HEK293 (cell line): ENCODE measurements around the gene PAF1.

Experiments used
- BCL11A ChIP-seq: fragments of 450-650 bp; formaldehyde crosslinking; IDR thresholded peaks from 2 replicates; pipeline ENCODE4 v1.5.1; 2016; ENCODE audit warnings: low read depth, missing biosample characterization, missing genetic modification characterization
- BCL11B ChIP-seq: fragments of 450-650 bp; formaldehyde crosslinking; IDR thresholded peaks from 2 replicates; pipeline ENCODE4 v1.5.1; 2016; ENCODE audit warnings: low read depth, missing biosample characterization, missing genetic modification characterization
- GLIS2 ChIP-seq: fragments of 450-650 bp; formaldehyde crosslinking; IDR thresholded peaks from 2 replicates; pipeline ENCODE4 v1.5.1; 2016; ENCODE audit warnings: missing biosample characterization, missing genetic modification characterization
- HOXA7 ChIP-seq: sonication (generic); formaldehyde crosslinking; IDR thresholded peaks from 2 replicates; pipeline ENCODE4 v1.8.1; 2022; ENCODE audit warnings: missing genetic modification reagents, borderline replicate concordance
- MEIS1 ChIP-seq: sonication (generic); formaldehyde crosslinking; IDR thresholded peaks from 2 replicates; pipeline ENCODE4 v1.8.1; 2022; ENCODE audit warnings: missing genetic modification reagents, mild to moderate bottlenecking, borderline replicate concordance
- MYNN ChIP-seq: fragments of 450-650 bp; formaldehyde crosslinking; IDR thresholded peaks from 2 replicates; pipeline ENCODE4 v1.5.1; 2016; ENCODE audit warnings: missing biosample characterization, missing genetic modification characterization, borderline replicate concordance
- ZBTB48 ChIP-seq: fragments of 450-650 bp; formaldehyde crosslinking; IDR thresholded peaks from 2 replicates; pipeline ENCODE4 v1.5.1; 2016; ENCODE audit warnings: missing biosample characterization, missing genetic modification characterization
- ZIC2 ChIP-seq: fragments of 450-650 bp; formaldehyde crosslinking; IDR thresholded peaks from 2 replicates; pipeline ENCODE4 v1.5.1; 2016; ENCODE audit warnings: missing biosample characterization, missing genetic modification characterization
- ZNF174 ChIP-seq: fragments of 450-650 bp; formaldehyde crosslinking; IDR thresholded peaks from 2 replicates; pipeline ENCODE4 v1.5.0; 2017; ENCODE audit warnings: missing biosample characterization, mild to moderate bottlenecking, missing genetic modification characterization
- ZNF184 ChIP-seq: fragments of 450-650 bp; IDR thresholded peaks from 2 replicates; pipeline ENCODE4 v1.5.1; 2018; ENCODE audit warnings: missing biosample characterization, mild to moderate bottlenecking, missing genetic modification characterization
- ZNF24 ChIP-seq: fragments of 450-650 bp; formaldehyde crosslinking; IDR thresholded peaks from 2 replicates; pipeline ENCODE4 v1.5.1; 2016; ENCODE audit warnings: missing biosample characterization, missing genetic modification characterization
- ZNF274 ChIP-seq, 2 experiments: fragments of 200-500 bp in 1 of 2; fragments of 450-650 bp in 1 of 2; sonication (Bioruptor generic) in 1 of 2; formaldehyde crosslinking in 1 of 2; IDR thresholded peaks; 2 replicates each; pipeline versions ENCODE4 v1.5.1 to v1.6.1; 2014 to 2016; ENCODE audit warnings: borderline replicate concordance in 1 of 2, inconsistent platforms in 1 of 2, low read length in 1 of 2, missing biosample characterization in 1 of 2, missing genetic modification characterization in 1 of 2
- ZNF292 ChIP-seq: fragments of 450-650 bp; formaldehyde crosslinking; IDR thresholded peaks from 2 replicates; pipeline ENCODE4 v1.5.1; 2016; ENCODE audit warnings: low read depth, missing biosample characterization, missing genetic modification characterization, borderline replicate concordance
- ZNF354C ChIP-seq: fragments of 450-650 bp; formaldehyde crosslinking; IDR thresholded peaks from 2 replicates; pipeline ENCODE4 v1.5.1; 2016; ENCODE audit warnings: missing biosample characterization, missing genetic modification characterization, low read depth, borderline replicate concordance
- ZNF404 ChIP-seq: fragments of 450-650 bp; formaldehyde crosslinking; IDR thresholded peaks from 2 replicates; pipeline ENCODE4 v1.5.1; 2017; ENCODE audit warnings: missing biosample characterization, missing genetic modification characterization
- ZNF510 ChIP-seq: fragments of 450-650 bp; formaldehyde crosslinking; IDR thresholded peaks from 2 replicates; pipeline ENCODE4 v1.5.1; 2018; ENCODE audit warnings: mild to moderate bottlenecking, missing genetic modification characterization, missing biosample characterization; ENCODE audit not compliant: insufficient replicate concordance
- ZNF548 ChIP-seq: fragments of 450-650 bp; formaldehyde crosslinking; IDR thresholded peaks from 2 replicates; pipeline ENCODE4 v1.5.1; 2016; ENCODE audit warnings: missing biosample characterization, missing genetic modification characterization
- ZNF561 ChIP-seq: fragments of 450-650 bp; IDR thresholded peaks from 2 replicates; pipeline ENCODE4 v1.5.1; 2018; ENCODE audit warnings: missing biosample characterization, missing genetic modification characterization, borderline replicate concordance
- ZNF596 ChIP-seq: fragments of 450-650 bp; IDR thresholded peaks from 2 replicates; pipeline ENCODE4 v1.5.0; 2018; ENCODE audit warnings: missing biosample characterization, mild to moderate bottlenecking, missing genetic modification characterization, moderate library complexity
- ZNF624 ChIP-seq: fragments of 450-650 bp; formaldehyde crosslinking; IDR thresholded peaks from 2 replicates; pipeline ENCODE4 v1.5.1; 2017; ENCODE audit warnings: missing biosample characterization, missing genetic modification characterization
- ZNF629 ChIP-seq: fragments of 450-650 bp; formaldehyde crosslinking; IDR thresholded peaks from 2 replicates; pipeline ENCODE4 v1.5.1; 2017; ENCODE audit warnings: missing biosample characterization, missing genetic modification characterization
- ZNF664 ChIP-seq: fragments of 450-650 bp; formaldehyde crosslinking; IDR thresholded peaks from 2 replicates; pipeline ENCODE4 v1.5.1; 2016; ENCODE audit warnings: missing biosample characterization, missing genetic modification characterization
- ZNF707 ChIP-seq: fragments of 450-650 bp; formaldehyde crosslinking; IDR thresholded peaks from 2 replicates; pipeline ENCODE4 v1.5.1; 2016; ENCODE audit warnings: missing biosample characterization, missing genetic modification characterization
- ZNF76 ChIP-seq: fragments of 450-650 bp; formaldehyde crosslinking; IDR thresholded peaks from 2 replicates; pipeline ENCODE4; 2016; ENCODE audit warnings: low read depth, missing biosample characterization, missing genetic modification characterization, borderline replicate concordance
- ZNF837 ChIP-seq: fragments of 450-650 bp; formaldehyde crosslinking; IDR thresholded peaks from 2 replicates; pipeline ENCODE4 v1.5.1; 2016; ENCODE audit warnings: missing biosample characterization, missing genetic modification characterization
- ZSCAN23 ChIP-seq: fragments of 450-650 bp; formaldehyde crosslinking; IDR thresholded peaks from 2 replicates; pipeline ENCODE4 v1.5.1; 2016; ENCODE audit warnings: missing biosample characterization, missing genetic modification characterization
- TF ChIP-seq, protein P1 (sequence below): fragments of 450-650 bp; formaldehyde crosslinking; IDR thresholded peaks from 2 replicates; pipeline ENCODE4 v1.5.1; 2016; ENCODE audit warnings: missing biosample characterization, missing genetic modification characterization
- TF ChIP-seq, protein P2 (sequence below): fragments of 450-650 bp; IDR thresholded peaks from 2 replicates; pipeline ENCODE4 v1.5.1; 2018; ENCODE audit warnings: missing biosample characterization, missing genetic modification characterization
- TF ChIP-seq, protein P3 (sequence below): fragments of 450-650 bp; formaldehyde crosslinking; IDR thresholded peaks from 2 replicates; pipeline ENCODE4 v1.5.1; 2017; ENCODE audit warnings: missing biosample characterization, missing genetic modification characterization
- TF ChIP-seq, protein P4 (sequence below): fragments of 450-650 bp; IDR thresholded peaks from 2 replicates; pipeline ENCODE4 v1.5.1; 2018; ENCODE audit warnings: missing biosample characterization, mild to moderate bottlenecking, missing genetic modification characterization
- TF ChIP-seq, protein P5 (sequence below): fragments of 450-650 bp; formaldehyde crosslinking; IDR thresholded peaks from 2 replicates; pipeline ENCODE4 v1.5.1; 2016; ENCODE audit warnings: missing biosample characterization, missing genetic modification characterization, borderline replicate concordance
- TF ChIP-seq, protein P6 (sequence below): sonication (generic); formaldehyde crosslinking; IDR thresholded peaks from 2 replicates; pipeline ENCODE4 v1.8.1; 2022; ENCODE audit warnings: mild to moderate bottlenecking, moderate library complexity, missing genetic modification reagents

The PAF1 gene

DNA sequence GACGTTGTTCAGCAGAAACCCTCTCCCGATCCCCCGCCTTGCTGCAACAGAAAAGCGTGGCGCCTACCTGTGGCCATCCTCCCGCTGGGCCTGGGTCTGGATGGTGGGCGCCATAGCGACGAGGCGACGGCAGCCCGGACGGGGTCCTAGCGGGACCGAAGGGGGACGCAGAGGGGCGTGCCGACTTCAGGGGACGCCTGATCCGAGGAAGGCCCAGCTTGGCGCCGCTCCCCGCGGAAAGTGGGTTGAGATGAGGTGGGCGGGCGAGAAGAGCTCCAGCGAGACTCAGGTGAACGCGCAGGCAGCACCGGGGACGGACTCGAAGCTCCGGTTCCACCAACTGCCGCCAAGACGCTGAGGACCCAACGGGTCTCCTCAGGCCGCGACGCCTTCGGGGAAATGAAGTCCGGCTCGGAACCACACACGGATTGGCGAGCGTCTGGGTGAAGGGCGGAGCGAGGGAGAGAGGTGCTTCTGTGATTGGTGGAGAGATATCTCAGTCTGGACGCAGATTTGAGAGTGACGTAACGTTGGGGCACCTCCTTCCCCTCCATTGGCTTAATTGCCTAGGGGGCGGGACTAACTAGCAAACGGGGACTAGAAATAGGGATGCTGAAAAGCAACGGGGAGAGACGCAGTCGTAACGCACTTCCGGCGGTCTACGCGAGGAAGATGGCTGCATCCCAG lies at the start of gene PAF1, which contains the start of gene MED29 (continued):
- TF ChIP-seq ZNF629 (tag by site-specific recombination) (peak; percentile 100), ZNF624 (tag by site-specific recombination) (no peak), BCL11A (tag by site-specific recombination) (peak; percentile 45; the same call in 1 of the 2 replicates), ZNF664 (tag by site-specific recombination) (0 out of 2 replicates have a peak, but pooled peaks have one; percentile 27), ZNF274 (IDR thresholded peaks at IDR 0.05; ENCODE audit: low read length) (no peak), ZNF274 (tag by site-specific recombination; IDR thresholded peaks at IDR 0.05; ENCODE audit: borderline replicate concordance) (no peak), ZNF354C (tag by site-specific recombination) (no peak), MYNN (tag by site-specific recombination) (peak; percentile 80), ZNF837 (no peak), ZNF548 (no peak), ZIC2 (tag by site-specific recombination) (peak; percentile 95), MEIS1 (CRISPR knock-in tag) (no peak), ZBTB48 (tag by site-specific recombination) (peak; percentile 88), ZNF184 (no peak), ZNF76 (tag by site-specific recombination) (peak; percentile 92), ZNF561 (peak; percentile 100), ZNF707 (no peak), HOXA7 (CRISPR knock-in tag) (no peak), ZSCAN23 (tag by site-specific recombination) (peak; percentile 94), ZNF24 (tag by site-specific recombination) (peak; percentile 92), ZNF596 (tag by site-specific recombination) (no peak), ZNF510 (tag by site-specific recombination) (no peak), BCL11B (tag by site-specific recombination) (peak; percentile 61; the same call in 1 of the 2 replicates), ZNF174 (no peak), ZNF404 (tag by site-specific recombination) (no peak), ZNF292 (tag by site-specific recombination) (no peak), GLIS2 (peak; percentile 97)
- TF ChIP-seq, protein P1, sequence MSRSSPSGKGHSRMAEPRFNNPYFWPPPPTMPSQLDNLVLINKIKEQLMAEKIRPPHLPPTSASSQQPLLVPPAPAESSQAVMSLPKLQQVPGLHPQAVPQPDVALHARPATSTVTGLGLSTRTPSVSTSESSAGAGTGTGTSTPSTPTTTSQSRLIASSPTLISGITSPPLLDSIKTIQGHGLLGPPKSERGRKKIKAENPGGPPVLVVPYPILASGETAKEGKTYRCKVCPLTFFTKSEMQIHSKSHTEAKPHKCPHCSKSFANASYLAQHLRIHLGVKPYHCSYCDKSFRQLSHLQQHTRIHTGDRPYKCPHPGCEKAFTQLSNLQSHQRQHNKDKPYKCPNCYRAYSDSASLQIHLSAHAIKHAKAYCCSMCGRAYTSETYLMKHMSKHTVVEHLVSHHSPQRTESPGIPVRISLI (tag by site-specific recombination): no peak
- TF ChIP-seq, protein P2, sequence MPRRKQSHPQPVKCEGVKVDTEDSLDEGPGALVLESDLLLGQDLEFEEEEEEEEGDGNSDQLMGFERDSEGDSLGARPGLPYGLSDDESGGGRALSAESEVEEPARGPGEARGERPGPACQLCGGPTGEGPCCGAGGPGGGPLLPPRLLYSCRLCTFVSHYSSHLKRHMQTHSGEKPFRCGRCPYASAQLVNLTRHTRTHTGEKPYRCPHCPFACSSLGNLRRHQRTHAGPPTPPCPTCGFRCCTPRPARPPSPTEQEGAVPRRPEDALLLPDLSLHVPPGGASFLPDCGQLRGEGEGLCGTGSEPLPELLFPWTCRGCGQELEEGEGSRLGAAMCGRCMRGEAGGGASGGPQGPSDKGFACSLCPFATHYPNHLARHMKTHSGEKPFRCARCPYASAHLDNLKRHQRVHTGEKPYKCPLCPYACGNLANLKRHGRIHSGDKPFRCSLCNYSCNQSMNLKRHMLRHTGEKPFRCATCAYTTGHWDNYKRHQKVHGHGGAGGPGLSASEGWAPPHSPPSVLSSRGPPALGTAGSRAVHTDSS (tag by site-specific recombination): no peak
- TF ChIP-seq, protein P3, sequence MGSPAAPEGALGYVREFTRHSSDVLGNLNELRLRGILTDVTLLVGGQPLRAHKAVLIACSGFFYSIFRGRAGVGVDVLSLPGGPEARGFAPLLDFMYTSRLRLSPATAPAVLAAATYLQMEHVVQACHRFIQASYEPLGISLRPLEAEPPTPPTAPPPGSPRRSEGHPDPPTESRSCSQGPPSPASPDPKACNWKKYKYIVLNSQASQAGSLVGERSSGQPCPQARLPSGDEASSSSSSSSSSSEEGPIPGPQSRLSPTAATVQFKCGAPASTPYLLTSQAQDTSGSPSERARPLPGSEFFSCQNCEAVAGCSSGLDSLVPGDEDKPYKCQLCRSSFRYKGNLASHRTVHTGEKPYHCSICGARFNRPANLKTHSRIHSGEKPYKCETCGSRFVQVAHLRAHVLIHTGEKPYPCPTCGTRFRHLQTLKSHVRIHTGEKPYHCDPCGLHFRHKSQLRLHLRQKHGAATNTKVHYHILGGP (tag by site-specific recombination): no peak
- TF ChIP-seq, protein P4, sequence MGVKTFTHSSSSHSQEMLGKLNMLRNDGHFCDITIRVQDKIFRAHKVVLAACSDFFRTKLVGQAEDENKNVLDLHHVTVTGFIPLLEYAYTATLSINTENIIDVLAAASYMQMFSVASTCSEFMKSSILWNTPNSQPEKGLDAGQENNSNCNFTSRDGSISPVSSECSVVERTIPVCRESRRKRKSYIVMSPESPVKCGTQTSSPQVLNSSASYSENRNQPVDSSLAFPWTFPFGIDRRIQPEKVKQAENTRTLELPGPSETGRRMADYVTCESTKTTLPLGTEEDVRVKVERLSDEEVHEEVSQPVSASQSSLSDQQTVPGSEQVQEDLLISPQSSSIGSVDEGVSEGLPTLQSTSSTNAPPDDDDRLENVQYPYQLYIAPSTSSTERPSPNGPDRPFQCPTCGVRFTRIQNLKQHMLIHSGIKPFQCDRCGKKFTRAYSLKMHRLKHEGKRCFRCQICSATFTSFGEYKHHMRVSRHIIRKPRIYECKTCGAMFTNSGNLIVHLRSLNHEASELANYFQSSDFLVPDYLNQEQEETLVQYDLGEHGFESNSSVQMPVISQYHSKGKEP: no peak
- TF ChIP-seq, protein P5, sequence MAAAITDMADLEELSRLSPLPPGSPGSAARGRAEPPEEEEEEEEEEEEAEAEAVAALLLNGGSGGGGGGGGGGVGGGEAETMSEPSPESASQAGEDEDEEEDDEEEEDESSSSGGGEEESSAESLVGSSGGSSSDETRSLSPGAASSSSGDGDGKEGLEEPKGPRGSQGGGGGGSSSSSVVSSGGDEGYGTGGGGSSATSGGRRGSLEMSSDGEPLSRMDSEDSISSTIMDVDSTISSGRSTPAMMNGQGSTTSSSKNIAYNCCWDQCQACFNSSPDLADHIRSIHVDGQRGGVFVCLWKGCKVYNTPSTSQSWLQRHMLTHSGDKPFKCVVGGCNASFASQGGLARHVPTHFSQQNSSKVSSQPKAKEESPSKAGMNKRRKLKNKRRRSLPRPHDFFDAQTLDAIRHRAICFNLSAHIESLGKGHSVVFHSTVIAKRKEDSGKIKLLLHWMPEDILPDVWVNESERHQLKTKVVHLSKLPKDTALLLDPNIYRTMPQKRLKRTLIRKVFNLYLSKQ (tag by site-specific recombination): no peak; the same call in 1 of the 2 replicates
- TF ChIP-seq, protein P6, sequence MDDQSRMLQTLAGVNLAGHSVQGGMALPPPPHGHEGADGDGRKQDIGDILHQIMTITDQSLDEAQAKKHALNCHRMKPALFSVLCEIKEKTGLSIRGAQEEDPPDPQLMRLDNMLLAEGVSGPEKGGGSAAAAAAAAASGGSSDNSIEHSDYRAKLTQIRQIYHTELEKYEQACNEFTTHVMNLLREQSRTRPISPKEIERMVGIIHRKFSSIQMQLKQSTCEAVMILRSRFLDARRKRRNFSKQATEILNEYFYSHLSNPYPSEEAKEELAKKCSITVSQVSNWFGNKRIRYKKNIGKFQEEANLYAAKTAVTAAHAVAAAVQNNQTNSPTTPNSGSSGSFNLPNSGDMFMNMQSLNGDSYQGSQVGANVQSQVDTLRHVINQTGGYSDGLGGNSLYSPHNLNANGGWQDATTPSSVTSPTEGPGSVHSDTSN (CRISPR knock-in tag): peak; percentile 81
